Prostate gland (tissue), 2 donors: ENCODE data around the gene NISCH.

Experiments used
- POLR2A ChIP-seq: fragments of 450-650 bp; IDR thresholded peaks from one replicate; pipeline ENCODE4 v1.6.1; 2016; ENCODE audit warnings: antibody characterized with exemption, mild to moderate bottlenecking
- POLR2AphosphoS5 ChIP-seq: sonication (generic); formaldehyde crosslinking; IDR thresholded peaks from one replicate; pipeline ENCODE4 v1.6.1; 2017; ENCODE audit warnings: antibody characterized with exemption
- TF ChIP-seq, protein P1 (sequence below), 4 experiments: fragments of 200-600 bp in 2 of 4; fragments of 450-650 bp in 2 of 4; sonication (generic) in 2 of 4; IDR thresholded peaks; 1 replicate in 3 of 4; 2 replicates in 1 of 4; pipeline ENCODE4 v1.5.1; 2016 to 2019; ENCODE audit warnings: antibody characterized with exemption in 4 of 4, mild to moderate bottlenecking in 2 of 4, moderate library complexity in 2 of 4

DNA sequence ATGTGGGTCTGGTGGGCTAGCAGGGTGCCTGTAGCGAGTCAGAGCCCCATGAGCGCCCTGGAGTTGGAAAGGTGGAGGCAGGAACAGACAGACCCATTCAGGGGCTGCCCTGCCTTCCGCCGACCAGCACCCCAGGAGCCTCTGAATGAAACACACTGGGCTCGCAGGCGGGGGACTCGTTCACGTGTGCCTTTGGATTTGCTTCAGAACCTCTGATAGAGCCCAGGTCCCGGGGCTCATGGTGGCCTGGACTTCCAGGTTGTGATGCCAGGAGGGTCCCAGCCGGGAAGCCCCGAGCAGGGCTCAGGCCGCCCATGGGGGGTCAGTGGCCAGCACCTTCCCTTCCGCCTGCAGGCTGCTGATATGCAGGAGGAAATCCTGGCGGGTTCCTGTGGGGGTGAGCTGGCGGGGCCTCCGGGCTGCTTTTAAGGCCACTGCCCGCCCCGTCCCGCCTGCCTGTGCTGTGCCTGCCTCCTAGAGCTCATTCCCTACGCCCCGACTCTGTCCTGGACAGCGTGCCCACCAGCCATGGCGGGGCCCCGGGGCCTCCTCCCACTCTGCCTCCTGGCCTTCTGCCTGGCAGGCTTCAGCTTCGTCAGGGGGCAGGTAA is 39.6 kb downstream of the NISCH start, which contains the start of gene STAB1:
- TF ChIP-seq, protein P1, sequence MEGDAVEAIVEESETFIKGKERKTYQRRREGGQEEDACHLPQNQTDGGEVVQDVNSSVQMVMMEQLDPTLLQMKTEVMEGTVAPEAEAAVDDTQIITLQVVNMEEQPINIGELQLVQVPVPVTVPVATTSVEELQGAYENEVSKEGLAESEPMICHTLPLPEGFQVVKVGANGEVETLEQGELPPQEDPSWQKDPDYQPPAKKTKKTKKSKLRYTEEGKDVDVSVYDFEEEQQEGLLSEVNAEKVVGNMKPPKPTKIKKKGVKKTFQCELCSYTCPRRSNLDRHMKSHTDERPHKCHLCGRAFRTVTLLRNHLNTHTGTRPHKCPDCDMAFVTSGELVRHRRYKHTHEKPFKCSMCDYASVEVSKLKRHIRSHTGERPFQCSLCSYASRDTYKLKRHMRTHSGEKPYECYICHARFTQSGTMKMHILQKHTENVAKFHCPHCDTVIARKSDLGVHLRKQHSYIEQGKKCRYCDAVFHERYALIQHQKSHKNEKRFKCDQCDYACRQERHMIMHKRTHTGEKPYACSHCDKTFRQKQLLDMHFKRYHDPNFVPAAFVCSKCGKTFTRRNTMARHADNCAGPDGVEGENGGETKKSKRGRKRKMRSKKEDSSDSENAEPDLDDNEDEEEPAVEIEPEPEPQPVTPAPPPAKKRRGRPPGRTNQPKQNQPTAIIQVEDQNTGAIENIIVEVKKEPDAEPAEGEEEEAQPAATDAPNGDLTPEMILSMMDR (IDR thresholded peaks at IDR 0.05) = no peak
- TF ChIP-seq POLR2A = no peak
- no peak for TF ChIP-seq POLR2AphosphoS5
